ENCODE measurements around the gene ZNF419. TPM values are rescaled to one million over a fixed set of nuclear protein-coding genes. Genes with fewer than 3 reads are reported as not detected.
"Not testable (repeated sequence)": the region's sequence is repeated elsewhere in the genome, so short reads cannot be mapped to it uniquely, and the experiment has no call there.

The ZNF419 gene
- total RNA-seq: 9.1 TPM
- long read RNA-seq, transcript ZNF419-201 (5 exons, 2,309 nt): major isoform, 5 of 14 reads
- long read RNA-seq, partial matches to known transcripts: 2 of 14 reads
- long read RNA-seq, other reads (novel, unspliced or antisense): 1 of 14 reads

- peak; percentile 99 for ATAC-seq
- intact Hi-C loops (cut with micrococcal nuclease): not testable (repeated sequence)
Measured at GRCh38 chr19:57487477-57488298, at the start of gene ZNF419. Gene ZNF419 (plus strand): TSS chr19:57487750. CDS start chr19:57487951, 201 bp downstream.

GRCh38 chr19:57437931-57438330 is 49.6 kb upstream of the ZNF419 start:
- intact Hi-C loops (cut with micrococcal nuclease): no loop called here
- DNase-seq (no peak), ATAC-seq (no peak)

More at GRCh38 chr19:57487477-57488298, at the start of gene ZNF419:
- DNase-seq: peak; percentile 95

GRCh38 chr19:57438925-57439324 is 48.6 kb upstream of the ZNF419 start:
- intact Hi-C loops (cut with micrococcal nuclease): no loop called here
- no peak for ATAC-seq
- no peak for DNase-seq

- intact Hi-C loops (cut with micrococcal nuclease): no loop called here
- ATAC-seq (peak; percentile 85), DNase-seq (no peak)
Measured at GRCh38 chr19:57441979-57442752, 45.4 kb upstream of the ZNF419 start.

GRCh38 chr19:57443121-57443696 is 44.3 kb upstream of the ZNF419 start:
- DNase-seq: no peak
- peak; percentile 10 for ATAC-seq
- intact Hi-C loops (cut with micrococcal nuclease): no loop called here

GRCh38 chr19:57452307-57452706 is 35.2 kb upstream of the ZNF419 start:
- intact Hi-C loops (cut with micrococcal nuclease): no loop called here
- ATAC-seq (no peak), DNase-seq (no peak)

GRCh38 chr19:57465680-57466381 is 21.7 kb upstream of the ZNF419 start:
- ATAC-seq (peak; percentile 81), DNase-seq (no peak)
- intact Hi-C loops (cut with micrococcal nuclease): no loop called here

- peak; percentile 97 for ATAC-seq
Measured at GRCh38 chr19:57466489-57466888, 21.1 kb upstream of the ZNF419 start.

GRCh38 chr19:57473646-57474045 is 13.9 kb upstream of the ZNF419 start:
- no peak for DNase-seq
- intact Hi-C loops (cut with micrococcal nuclease): no loop called here
- ATAC-seq: no peak

More at GRCh38 chr19:57466489-57466888, 21.1 kb upstream of the ZNF419 start:
- DNase-seq: peak; percentile 68
- intact Hi-C loops (cut with micrococcal nuclease): no loop called here

GRCh38 chr19:57477191-57478008 is 10.2 kb upstream of the ZNF419 start, which contains the start of gene ZNF772:
Gene ZNF772 (minus strand): TSS chr19:57477566. CDS start chr19:57477309, 257 bp downstream.
- ATAC-seq (peak; percentile 99), DNase-seq (peak; percentile 92)
- intact Hi-C loops (cut with micrococcal nuclease): no loop called here

- DNase-seq; intact Hi-C loops (cut with micrococcal nuclease): not testable (repeated sequence)
- ATAC-seq: peak; percentile 30
Measured at GRCh38 chr19:57488299-57488644, 722 bp downstream of the ZNF419 start.

GRCh38 chr19:57499332-57499679 is 11.8 kb downstream of the ZNF419 start:
- DNase-seq; intact Hi-C loops (cut with micrococcal nuclease); ATAC-seq: not testable (repeated sequence)

GRCh38 chr19:57499680-57500395 is 12.3 kb downstream of the ZNF419 start, which contains the start of gene ZNF773:
Gene ZNF773 (plus strand): TSS chr19:57499938. CDS start chr19:57500081, 143 bp downstream.
- DNase-seq: peak; percentile 99
- intact Hi-C loops (cut with micrococcal nuclease): not testable (repeated sequence)

GRCh38 chr19:57500400-57500799 is 12.8 kb downstream of the ZNF419 start:
- intact Hi-C loops (cut with micrococcal nuclease); DNase-seq: not testable (repeated sequence)
- ATAC-seq: peak; percentile 14

More at GRCh38 chr19:57499680-57500395, 12.3 kb downstream of the ZNF419 start, which contains the start of gene ZNF773:
- peak; percentile 100 for ATAC-seq

GRCh38 chr19:57506163-57506562 is 18.6 kb downstream of the ZNF419 start:
- DNase-seq (no peak), ATAC-seq (no peak)
- intact Hi-C loops (cut with micrococcal nuclease): no loop called here

- intact Hi-C loops (cut with micrococcal nuclease): no loop called here
- ATAC-seq (no peak), DNase-seq (no peak)
Measured at GRCh38 chr19:57511484-57511883, 23.9 kb downstream of the ZNF419 start.

- intact Hi-C loops (cut with micrococcal nuclease): no loop called here
- DNase-seq (no peak), ATAC-seq (no peak)
Measured at GRCh38 chr19:57512845-57513244, 25.3 kb downstream of the ZNF419 start.

Data from left ventricle myocardium superior (tissue), 1 donor.